Measurements from ENCODE around the gene NUP188. TPM values are rescaled to one million over a fixed set of nuclear protein-coding genes. Genes with fewer than 3 reads are reported as not detected.

Gene NUP188
- polyA plus RNA-seq, 1 experiment = 49.2 TPM

DNA sequence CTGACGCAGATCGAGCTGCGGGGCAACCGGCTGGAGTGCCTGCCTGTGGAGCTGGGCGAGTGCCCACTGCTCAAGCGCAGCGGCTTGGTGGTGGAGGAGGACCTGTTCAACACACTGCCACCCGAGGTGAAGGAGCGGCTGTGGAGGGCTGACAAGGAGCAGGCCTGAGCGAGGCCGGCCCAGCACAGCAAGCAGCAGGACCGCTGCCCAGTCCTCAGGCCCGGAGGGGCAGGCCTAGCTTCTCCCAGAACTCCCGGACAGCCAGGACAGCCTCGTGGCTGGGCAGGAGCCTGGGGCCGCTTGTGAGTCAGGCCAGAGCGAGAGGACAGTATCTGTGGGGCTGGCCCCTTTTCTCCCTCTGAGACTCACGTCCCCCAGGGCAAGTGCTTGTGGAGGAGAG lies 31.3 kb upstream of the NUP188 start:
- Histone ChIP-seq H3K36me3 (ENCODE audit: control insufficient read depth, insufficient read depth, low read length) (peaks cover 13% of the 10 kb centered on the region), H3K27me3 (ENCODE audit: control insufficient read depth, insufficient read depth, low read length) (no peaks in the 10 kb centered on the region), H3K4me3 (ENCODE audit: low read depth, low read length) (no peak overlapping the region)
- no peak for DNase-seq (ENCODE audit: low read depth)
- TF ChIP-seq, protein P1, sequence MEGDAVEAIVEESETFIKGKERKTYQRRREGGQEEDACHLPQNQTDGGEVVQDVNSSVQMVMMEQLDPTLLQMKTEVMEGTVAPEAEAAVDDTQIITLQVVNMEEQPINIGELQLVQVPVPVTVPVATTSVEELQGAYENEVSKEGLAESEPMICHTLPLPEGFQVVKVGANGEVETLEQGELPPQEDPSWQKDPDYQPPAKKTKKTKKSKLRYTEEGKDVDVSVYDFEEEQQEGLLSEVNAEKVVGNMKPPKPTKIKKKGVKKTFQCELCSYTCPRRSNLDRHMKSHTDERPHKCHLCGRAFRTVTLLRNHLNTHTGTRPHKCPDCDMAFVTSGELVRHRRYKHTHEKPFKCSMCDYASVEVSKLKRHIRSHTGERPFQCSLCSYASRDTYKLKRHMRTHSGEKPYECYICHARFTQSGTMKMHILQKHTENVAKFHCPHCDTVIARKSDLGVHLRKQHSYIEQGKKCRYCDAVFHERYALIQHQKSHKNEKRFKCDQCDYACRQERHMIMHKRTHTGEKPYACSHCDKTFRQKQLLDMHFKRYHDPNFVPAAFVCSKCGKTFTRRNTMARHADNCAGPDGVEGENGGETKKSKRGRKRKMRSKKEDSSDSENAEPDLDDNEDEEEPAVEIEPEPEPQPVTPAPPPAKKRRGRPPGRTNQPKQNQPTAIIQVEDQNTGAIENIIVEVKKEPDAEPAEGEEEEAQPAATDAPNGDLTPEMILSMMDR (IDR thresholded peaks at IDR 0.05; ENCODE audit: insufficient read depth, low read depth, low read length) = no peak
- ChIA-PET CTCF (interaction anchor here (0.9 to 5.7 kb wide), 2 partner anchors 11 to 52 kb away, joined by 3 to 24 read pairs; no protein-coding TSS in a partner anchor), POLR2A (no interaction called here)

DNA sequence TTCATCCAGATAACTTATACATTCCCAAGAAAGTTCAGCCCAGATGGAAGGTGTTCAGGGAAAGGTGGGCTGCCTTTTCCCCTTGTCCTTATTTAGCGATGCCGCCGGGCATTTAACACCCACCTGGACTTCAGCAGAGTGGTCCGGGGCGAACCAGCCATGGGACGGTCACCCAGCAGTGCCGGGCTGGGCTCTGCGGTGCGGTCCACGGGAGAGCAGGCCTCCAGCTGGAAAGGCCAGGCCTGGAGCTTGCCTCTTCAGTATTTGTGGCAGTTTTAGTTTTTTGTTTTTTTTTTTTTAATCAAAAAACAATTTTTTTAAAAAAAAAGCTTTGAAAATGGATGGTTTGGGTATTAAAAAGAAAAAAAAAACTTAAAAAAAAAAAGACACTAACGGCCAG lies 30.8 kb upstream of the NUP188 start:
- H3K4me3 ChIP-seq (ENCODE audit: low read depth, low read length) = no peak overlapping the region
- H3K36me3 ChIP-seq (ENCODE audit: control insufficient read depth, insufficient read depth, low read length) = peaks cover 13% of the 10 kb centered on the region
- TF ChIP-seq, protein P1 (IDR thresholded peaks at IDR 0.05; ENCODE audit: insufficient read depth, low read depth, low read length) = no peak
- POLR2A ChIA-PET = no interaction called here
- DNase-seq (ENCODE audit: low read depth) = no peak
- no peaks in the 10 kb centered on the region for H3K27me3 ChIP-seq (ENCODE audit: control insufficient read depth, insufficient read depth, low read length)
- CTCF ChIA-PET = interaction anchor here (0.9 to 5.7 kb wide), 2 partner anchors 10 to 53 kb away, joined by 3 to 24 read pairs; no protein-coding TSS in a partner anchor

GRCh38 chr9:128917151-128917849 lies 30.2 kb upstream of the NUP188 start:
- Histone ChIP-seq H3K27me3 (ENCODE audit: control insufficient read depth, insufficient read depth, low read length) (no peaks in the 10 kb centered on the region), H3K4me3 (ENCODE audit: low read depth, low read length) (no peak overlapping the region), H3K36me3 (ENCODE audit: control insufficient read depth, insufficient read depth, low read length) (peaks cover 13% of the 10 kb centered on the region)
- ChIA-PET POLR2A (no interaction called here), CTCF (interaction anchor here (5.7 kb wide), 1 partner anchor 10 kb away, joined by 24 read pairs; no protein-coding TSS in a partner anchor)
- TF ChIP-seq, protein P1 (IDR thresholded peaks at IDR 0.05; ENCODE audit: insufficient read depth, low read depth, low read length) = no peak
- DNase-seq (ENCODE audit: low read depth) = no peak

DNA sequence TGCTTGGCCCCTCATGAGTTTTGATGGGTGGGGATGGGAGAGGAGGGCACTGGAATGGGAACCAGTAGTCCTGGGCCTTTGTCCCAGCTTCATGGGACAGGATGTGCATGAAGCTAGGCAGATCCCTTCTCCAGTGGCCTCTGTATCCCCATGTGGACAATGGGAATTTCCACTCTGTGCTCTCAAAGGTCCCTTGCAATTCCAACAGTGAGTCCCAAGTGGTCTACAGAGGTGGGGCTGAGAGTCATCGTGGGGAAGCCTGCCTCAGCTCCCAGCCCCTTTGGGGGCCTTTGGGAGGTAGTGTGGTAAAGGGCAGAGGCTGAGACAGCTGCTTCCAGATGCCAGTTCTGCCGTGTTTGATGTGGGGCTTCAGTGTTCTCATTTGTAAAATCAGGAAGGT lies 28.6 kb upstream of the NUP188 start:
- Histone ChIP-seq H3K4me3 (ENCODE audit: low read depth, low read length) (no peak overlapping the region), H3K36me3 (ENCODE audit: control insufficient read depth, insufficient read depth, low read length) (peaks cover 13% of the 10 kb centered on the region), H3K27me3 (ENCODE audit: control insufficient read depth, insufficient read depth, low read length) (no peaks in the 10 kb centered on the region)
- ChIA-PET CTCF (interaction anchor here (2.4 kb wide), 1 partner anchor 9 kb away, joined by 11 read pairs; no protein-coding TSS in a partner anchor), POLR2A (no interaction called here)
- TF ChIP-seq, protein P1 (IDR thresholded peaks at IDR 0.05; ENCODE audit: insufficient read depth, low read depth, low read length) = no peak
- DNase-seq (ENCODE audit: low read depth) = no peak

DNA sequence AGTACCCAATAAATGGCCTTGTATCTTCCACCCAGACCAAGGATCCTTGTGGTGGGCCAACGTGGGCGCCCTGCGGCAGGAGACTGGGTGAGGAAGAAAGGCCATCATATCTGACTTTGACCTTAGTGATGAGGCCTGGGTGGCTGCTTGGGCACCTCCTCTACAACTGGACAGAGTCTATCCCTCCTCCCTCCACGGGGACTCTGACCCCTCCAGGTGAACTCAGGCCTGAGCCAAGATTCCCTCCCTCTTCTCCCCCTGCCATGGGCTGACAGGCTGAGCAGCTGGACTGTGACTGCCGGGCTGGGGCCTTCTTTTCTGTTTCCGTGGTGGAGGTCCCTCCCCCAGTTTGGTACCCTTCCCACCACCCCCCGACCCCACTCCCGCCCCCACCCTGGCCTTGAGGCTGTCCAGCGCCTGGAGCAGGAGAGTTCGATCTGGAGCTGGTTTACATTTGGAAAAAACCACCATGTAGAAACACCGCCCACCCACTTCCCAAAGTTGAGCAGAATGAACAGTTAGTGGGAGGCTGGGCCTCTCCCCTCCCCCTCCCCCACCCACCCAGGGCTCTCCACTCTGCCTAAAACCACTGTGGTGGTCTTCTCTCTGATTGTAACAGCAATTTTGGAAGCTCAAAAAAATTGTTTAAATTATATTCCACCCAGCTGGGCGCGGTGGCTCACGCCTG lies 28.0 kb upstream of the NUP188 start:
- Histone ChIP-seq H3K4me3 (ENCODE audit: low read depth, low read length) (no peak overlapping the region), H3K36me3 (ENCODE audit: control insufficient read depth, insufficient read depth, low read length) (peaks cover 13% of the 10 kb centered on the region), H3K27me3 (ENCODE audit: control insufficient read depth, insufficient read depth, low read length) (no peaks in the 10 kb centered on the region)
- POLR2A ChIA-PET = interaction anchor here (0.7 kb wide), 1 partner anchor 783 kb away, joined by 3 read pairs; no protein-coding TSS in a partner anchor
- TF ChIP-seq, protein P1 (IDR thresholded peaks at IDR 0.05; ENCODE audit: insufficient read depth, low read depth, low read length) = no peak
- CTCF ChIA-PET = interaction anchor here (2.2 to 2.4 kb wide), 2 partner anchors 9 to 56 kb away, joined by 8 to 11 read pairs; no protein-coding TSS in a partner anchor
- no peak for DNase-seq (ENCODE audit: low read depth)

Measured in BJ (cell line).